Keratinocyte (primary cell): ENCODE measurements around the gene ZC3HAV1L. TPM values are rescaled to one million over a fixed set of nuclear protein-coding genes. Genes with fewer than 3 reads are reported as not detected.

Experiments used
- DNase-seq: peaks from one replicate; pipeline ENCODE4 v3.0.0-alpha.2; 2011; ENCODE audit warnings: low read depth, missing footprints, low spot score
- FAIRE-seq: peaks from 2 replicates; lab custom pipeline; 2011; peaks lifted over from hg19 to GRCh38; lab: Jason Lieb, UNC
- H2AFZ ChIP-seq: 2 replicates; pipeline ENCODE4 v1.6.0; 2012; ENCODE audit warnings: low read length, control low read depth, inconsistent platforms; ENCODE audit not compliant: control insufficient read depth
- H3K27ac ChIP-seq: 2 replicates; pipeline ENCODE4 v1.5.1; 2011; ENCODE audit warnings: low read length; ENCODE audit not compliant: control insufficient read depth, insufficient read depth
- H3K27me3 ChIP-seq: 3 replicates; pipeline ENCODE4 v1.6.0; 2011; ENCODE audit warnings: low read length; ENCODE audit not compliant: control insufficient read depth, insufficient read depth; ENCODE audit errors: extremely low read depth
- H3K36me3 ChIP-seq, 2 experiments: 2 replicates in 1 of 2; 3 replicates in 1 of 2; pipeline ENCODE4 v1.5.1; 2011; ENCODE audit warnings: low read length in 2 of 2, mild to moderate bottlenecking in 1 of 2; ENCODE audit not compliant: control insufficient read depth in 2 of 2, insufficient read depth in 2 of 2; ENCODE audit errors: extremely low read depth in 1 of 2
- H3K4me1 ChIP-seq: 3 replicates; pipeline ENCODE4 v1.5.1; 2011; ENCODE audit warnings: low read length; ENCODE audit not compliant: control insufficient read depth, insufficient read depth; ENCODE audit errors: extremely low read depth
- H3K4me2 ChIP-seq: 3 replicates; pipeline ENCODE4 v1.6.0; 2011; ENCODE audit warnings: low read depth, low read length; ENCODE audit not compliant: control insufficient read depth, insufficient read depth; ENCODE audit errors: extremely low read depth
- H3K4me3 ChIP-seq, 3 experiments: fragments of 200-600 bp in 1 of 3; sonication (generic) in 1 of 3; 2 replicates in 2 of 3; 3 replicates in 1 of 3; pipeline ENCODE4 v1.5.1; 2011 to 2016; ENCODE audit warnings: low read length in 3 of 3, mild to moderate bottlenecking in 3 of 3, control low read depth in 2 of 3, inconsistent platforms in 1 of 3, low read depth in 1 of 3, mixed read lengths in 1 of 3, mixed run types in 1 of 3, moderate library complexity in 1 of 3; ENCODE audit not compliant: control insufficient read depth in 2 of 3, insufficient read depth in 2 of 3; ENCODE audit errors: extremely low read depth in 1 of 3
- H3K79me2 ChIP-seq: 2 replicates; pipeline ENCODE4 v1.6.0; 2012; ENCODE audit warnings: low read length; ENCODE audit not compliant: control insufficient read depth, insufficient read depth
- H3K9ac ChIP-seq: 3 replicates; pipeline ENCODE4 v1.6.0; 2011; ENCODE audit warnings: low read length; ENCODE audit not compliant: control insufficient read depth, insufficient read depth; ENCODE audit errors: extremely low read depth
- H3K9me1 ChIP-seq: 3 replicates; pipeline ENCODE4 v1.6.0; 2011; ENCODE audit warnings: low read length; ENCODE audit not compliant: control insufficient read depth, insufficient read depth; ENCODE audit errors: extremely low read depth
- H3K9me3 ChIP-seq: 2 replicates; pipeline ENCODE4 v1.5.1; 2012; ENCODE audit warnings: low read depth, low read length; ENCODE audit not compliant: control insufficient read depth
- H4K20me1 ChIP-seq: 3 replicates; pipeline ENCODE4 v1.6.0; 2011; ENCODE audit warnings: low read length; ENCODE audit not compliant: control insufficient read depth, insufficient read depth; ENCODE audit errors: extremely low read depth
- EZH2 ChIP-seq: IDR thresholded peaks from one replicate; pipeline ENCODE4 v1.6.1; 2012; ENCODE audit warnings: inconsistent platforms, mild to moderate bottlenecking, low read length, moderate library complexity
- dilution Hi-C: fragments of 300-500 bp; cut with MboI; formaldehyde crosslinking; loops from one replicate; pipeline ENCODE4 v1.7.0; 2020; ENCODE audit warnings: low sequenced_read_pairs; ENCODE audit not compliant: extremely low pct_ligation_motif_present
- polyA plus RNA-seq, 5 experiments: library from polyadenylated mRNA; depleted of rRNA in 3 of 5; stranded (reverse) in 3 of 5; stranded (forward) in 1 of 5; unstranded in 1 of 5; fragments of >200 nt; gene quantifications; 1 replicate in 1 of 5; 2 replicates in 3 of 5; 3 replicates in 1 of 5; pipeline versions ENCODE4 v1.2.1 to v1.2.3, GENCODE V29; 2011 to 2012; ENCODE audit warnings: missing spikeins in 2 of 5, low read depth in 1 of 5, low replicate concordance in 1 of 5
- TF ChIP-seq, protein P1 (sequence below), 3 experiments: IDR thresholded peaks in 1 of 3; conservative IDR thresholded peaks in 1 of 3; optimal IDR thresholded peaks in 1 of 3; 2 replicates in 2 of 3; 3 replicates in 1 of 3; pipeline versions ENCODE3 to v1.5.1; 2011; ENCODE audit warnings: low read length in 3 of 3, mild to moderate bottlenecking in 3 of 3, moderate library complexity in 2 of 3, control low read depth in 1 of 3, inconsistent platforms in 1 of 3; ENCODE audit not compliant: insufficient read depth in 2 of 3; ENCODE audit errors: extremely low read depth in 1 of 3

The ZC3HAV1L gene
- polyA plus RNA-seq, 1 donor (not counting 4 experiments of a cell fraction or from before 2014, with no cell fraction given) = 7.9 TPM

DNA sequence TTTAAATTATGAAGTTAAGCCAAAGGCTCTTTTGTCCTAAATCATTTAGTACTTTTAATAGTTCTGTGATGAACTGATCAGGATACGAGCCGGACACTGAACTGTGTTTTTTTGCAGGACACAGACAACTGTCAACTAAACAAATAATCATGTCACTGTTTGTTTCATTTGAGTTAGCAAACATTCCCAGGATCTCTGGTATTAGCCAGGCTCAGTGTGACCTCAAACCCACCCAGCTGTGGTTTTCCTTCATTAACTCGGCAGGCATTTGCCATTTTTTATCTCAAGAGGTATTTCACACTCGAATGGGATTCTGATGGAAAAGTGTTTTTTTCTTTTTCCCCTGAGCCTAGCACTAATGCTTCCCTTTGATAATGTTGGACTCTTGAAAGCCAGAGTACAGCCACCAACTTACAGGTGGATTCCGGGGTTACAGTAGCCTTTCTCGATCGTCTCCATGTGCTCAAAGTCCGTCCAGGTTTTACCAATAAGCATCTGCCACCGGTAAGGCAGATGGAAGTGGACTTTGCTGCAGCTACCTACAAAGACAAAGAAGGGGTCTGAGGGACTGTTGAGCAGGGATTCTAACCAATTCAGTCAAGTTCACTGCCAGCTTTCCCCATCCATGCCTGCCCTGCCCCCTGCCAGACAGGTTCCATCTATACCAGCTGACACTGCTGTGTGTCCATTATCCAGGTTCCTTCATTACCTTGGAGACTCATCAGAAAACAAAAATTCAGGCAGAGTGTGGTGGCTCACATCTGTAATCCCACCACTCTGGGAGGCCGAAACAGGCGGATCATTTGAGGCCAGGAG is 40.2 kb upstream of the ZC3HAV1L start:
- H3K4me2 ChIP-seq = no peak overlapping the region
- dilution Hi-C loops = no loop called here
- no peaks in the 10 kb centered on the region for H3K9me3 ChIP-seq
- no peak for DNase-seq
- FAIRE-seq = no peak
- no peaks in the 10 kb centered on the region for H3K27me3 ChIP-seq
- H3K36me3 ChIP-seq = peaks cover 35 to 48% of the 10 kb centered on the region in 2 experiments
- no peak overlapping the region for H3K9ac ChIP-seq
- no peak overlapping the region for H2AFZ ChIP-seq
- H3K4me3 ChIP-seq = no peak overlapping the region
- H3K27ac ChIP-seq = no peak overlapping the region
- peaks cover 3% of the 10 kb centered on the region for H3K4me1 ChIP-seq
- peaks cover 24% of the 10 kb centered on the region for H3K79me2 ChIP-seq
- TF ChIP-seq, protein P1, sequence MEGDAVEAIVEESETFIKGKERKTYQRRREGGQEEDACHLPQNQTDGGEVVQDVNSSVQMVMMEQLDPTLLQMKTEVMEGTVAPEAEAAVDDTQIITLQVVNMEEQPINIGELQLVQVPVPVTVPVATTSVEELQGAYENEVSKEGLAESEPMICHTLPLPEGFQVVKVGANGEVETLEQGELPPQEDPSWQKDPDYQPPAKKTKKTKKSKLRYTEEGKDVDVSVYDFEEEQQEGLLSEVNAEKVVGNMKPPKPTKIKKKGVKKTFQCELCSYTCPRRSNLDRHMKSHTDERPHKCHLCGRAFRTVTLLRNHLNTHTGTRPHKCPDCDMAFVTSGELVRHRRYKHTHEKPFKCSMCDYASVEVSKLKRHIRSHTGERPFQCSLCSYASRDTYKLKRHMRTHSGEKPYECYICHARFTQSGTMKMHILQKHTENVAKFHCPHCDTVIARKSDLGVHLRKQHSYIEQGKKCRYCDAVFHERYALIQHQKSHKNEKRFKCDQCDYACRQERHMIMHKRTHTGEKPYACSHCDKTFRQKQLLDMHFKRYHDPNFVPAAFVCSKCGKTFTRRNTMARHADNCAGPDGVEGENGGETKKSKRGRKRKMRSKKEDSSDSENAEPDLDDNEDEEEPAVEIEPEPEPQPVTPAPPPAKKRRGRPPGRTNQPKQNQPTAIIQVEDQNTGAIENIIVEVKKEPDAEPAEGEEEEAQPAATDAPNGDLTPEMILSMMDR (optimal IDR thresholded peaks at IDR 0.05 in 1 of 3, IDR thresholded peaks at IDR 0.05 in 1 of 3, conservative IDR thresholded peaks at IDR 0.05 in 1 of 3; ENCODE audit: extremely low read depth in 1 of 3, insufficient read depth in 2 of 3, low read length in 3 of 3) = no peak
- no peak for TF ChIP-seq EZH2
- H3K9me1 ChIP-seq = no peaks in the 10 kb centered on the region
- H4K20me1 ChIP-seq = peaks cover 6% of the 10 kb centered on the region

DNA sequence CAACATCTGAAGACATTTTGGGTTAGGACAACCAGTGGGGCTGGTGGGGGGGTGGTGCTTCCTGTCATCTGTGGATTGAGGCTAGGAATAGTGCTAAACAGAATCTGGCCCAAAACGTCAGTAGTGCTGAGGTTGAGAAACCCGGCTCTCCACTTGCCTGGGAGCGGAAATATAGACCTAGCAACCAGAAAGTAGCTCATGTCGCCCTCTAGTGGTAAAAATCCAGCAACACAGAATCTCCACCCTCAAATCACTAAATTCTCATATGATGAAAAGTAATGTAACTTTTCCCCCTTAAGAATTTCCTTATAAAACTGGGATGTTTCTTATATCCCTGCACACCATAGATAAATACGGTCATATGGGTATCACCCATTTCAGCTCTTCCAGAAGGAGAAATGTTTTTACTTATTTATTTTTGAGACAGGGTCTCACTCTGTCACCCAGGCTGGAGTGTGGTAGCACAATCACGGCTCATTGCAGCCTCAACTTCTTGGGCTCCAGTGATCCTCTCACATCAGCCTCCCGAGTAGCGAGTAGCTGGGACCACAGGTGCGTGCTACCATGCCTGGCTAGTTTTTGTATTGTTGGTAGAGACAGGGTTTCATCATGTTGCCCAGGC is 39.3 kb upstream of the ZC3HAV1L start:
- Histone ChIP-seq H3K27ac (peak overlapping the region; percentile 38), H3K36me3 (peaks cover 27 to 47% of the 10 kb centered on the region in 2 experiments), H3K4me3 (no peak overlapping the region), H3K4me1 (peaks cover 3% of the 10 kb centered on the region), H2AFZ (peak overlapping the region; percentile 39), H4K20me1 (peaks cover 6% of the 10 kb centered on the region), H3K9ac (no peak overlapping the region), H3K27me3 (no peaks in the 10 kb centered on the region), H3K4me2 (peak overlapping the region; percentile 41), H3K9me3 (no peaks in the 10 kb centered on the region), H3K9me1 (no peaks in the 10 kb centered on the region), H3K79me2 (peaks cover 19% of the 10 kb centered on the region)
- FAIRE-seq (peak; percentile 60), DNase-seq (no peak)
- TF ChIP-seq EZH2 = no peak
- TF ChIP-seq, protein P1 (optimal IDR thresholded peaks at IDR 0.05 in 1 of 3, IDR thresholded peaks at IDR 0.05 in 1 of 3, conservative IDR thresholded peaks at IDR 0.05 in 1 of 3; ENCODE audit: extremely low read depth in 1 of 3, insufficient read depth in 2 of 3, low read length in 3 of 3) = peak; percentile 58 to 76 (median 63)
- dilution Hi-C loops = no loop called here
